Keratinocyte (primary cell): ENCODE data around the gene SMARCAL1. TPM values are rescaled to one million over a fixed set of nuclear protein-coding genes. Genes with fewer than 3 reads are reported as not detected.

Source experiments
- DNase-seq: peaks from one replicate; pipeline ENCODE4 v3.0.0-alpha.2; 2011; ENCODE audit warnings: low read depth, missing footprints, low spot score
- FAIRE-seq: peaks from 2 replicates; lab custom pipeline; 2011; peaks lifted over from hg19 to GRCh38; lab: Jason Lieb, UNC
- H2AFZ ChIP-seq: 2 replicates; pipeline ENCODE4 v1.6.0; 2012; ENCODE audit warnings: low read length, control low read depth, inconsistent platforms; ENCODE audit not compliant: control insufficient read depth
- H3K27ac ChIP-seq: 2 replicates; pipeline ENCODE4 v1.5.1; 2011; ENCODE audit warnings: low read length; ENCODE audit not compliant: control insufficient read depth, insufficient read depth
- H3K27me3 ChIP-seq: 3 replicates; pipeline ENCODE4 v1.6.0; 2011; ENCODE audit warnings: low read length; ENCODE audit not compliant: control insufficient read depth, insufficient read depth; ENCODE audit errors: extremely low read depth
- H3K36me3 ChIP-seq, 2 experiments: 2 replicates in 1 of 2; 3 replicates in 1 of 2; pipeline ENCODE4 v1.5.1; 2011; ENCODE audit warnings: low read length in 2 of 2, mild to moderate bottlenecking in 1 of 2; ENCODE audit not compliant: control insufficient read depth in 2 of 2, insufficient read depth in 2 of 2; ENCODE audit errors: extremely low read depth in 1 of 2
- H3K4me1 ChIP-seq: 3 replicates; pipeline ENCODE4 v1.5.1; 2011; ENCODE audit warnings: low read length; ENCODE audit not compliant: control insufficient read depth, insufficient read depth; ENCODE audit errors: extremely low read depth
- H3K4me2 ChIP-seq: 3 replicates; pipeline ENCODE4 v1.6.0; 2011; ENCODE audit warnings: low read depth, low read length; ENCODE audit not compliant: control insufficient read depth, insufficient read depth; ENCODE audit errors: extremely low read depth
- H3K4me3 ChIP-seq, 3 experiments: fragments of 200-600 bp in 1 of 3; sonication (generic) in 1 of 3; 2 replicates in 2 of 3; 3 replicates in 1 of 3; pipeline ENCODE4 v1.5.1; 2011 to 2016; ENCODE audit warnings: low read length in 3 of 3, mild to moderate bottlenecking in 3 of 3, control low read depth in 2 of 3, inconsistent platforms in 1 of 3, low read depth in 1 of 3, mixed read lengths in 1 of 3, mixed run types in 1 of 3, moderate library complexity in 1 of 3; ENCODE audit not compliant: control insufficient read depth in 2 of 3, insufficient read depth in 2 of 3; ENCODE audit errors: extremely low read depth in 1 of 3
- H3K79me2 ChIP-seq: 2 replicates; pipeline ENCODE4 v1.6.0; 2012; ENCODE audit warnings: low read length; ENCODE audit not compliant: control insufficient read depth, insufficient read depth
- H3K9ac ChIP-seq: 3 replicates; pipeline ENCODE4 v1.6.0; 2011; ENCODE audit warnings: low read length; ENCODE audit not compliant: control insufficient read depth, insufficient read depth; ENCODE audit errors: extremely low read depth
- H3K9me1 ChIP-seq: 3 replicates; pipeline ENCODE4 v1.6.0; 2011; ENCODE audit warnings: low read length; ENCODE audit not compliant: control insufficient read depth, insufficient read depth; ENCODE audit errors: extremely low read depth
- H3K9me3 ChIP-seq: 2 replicates; pipeline ENCODE4 v1.5.1; 2012; ENCODE audit warnings: low read depth, low read length; ENCODE audit not compliant: control insufficient read depth
- H4K20me1 ChIP-seq: 3 replicates; pipeline ENCODE4 v1.6.0; 2011; ENCODE audit warnings: low read length; ENCODE audit not compliant: control insufficient read depth, insufficient read depth; ENCODE audit errors: extremely low read depth
- CTCF ChIP-seq, 3 experiments: IDR thresholded peaks in 1 of 3; conservative IDR thresholded peaks in 1 of 3; optimal IDR thresholded peaks in 1 of 3; 2 replicates in 2 of 3; 3 replicates in 1 of 3; pipeline versions ENCODE3 to v1.5.1; 2011; ENCODE audit warnings: low read length in 3 of 3, mild to moderate bottlenecking in 3 of 3, moderate library complexity in 2 of 3, control low read depth in 1 of 3, inconsistent platforms in 1 of 3; ENCODE audit not compliant: insufficient read depth in 2 of 3; ENCODE audit errors: extremely low read depth in 1 of 3
- EZH2 ChIP-seq: IDR thresholded peaks from one replicate; pipeline ENCODE4 v1.6.1; 2012; ENCODE audit warnings: inconsistent platforms, mild to moderate bottlenecking, low read length, moderate library complexity
- dilution Hi-C: fragments of 300-500 bp; cut with MboI; formaldehyde crosslinking; loops from one replicate; pipeline ENCODE4 v1.7.0; 2020; ENCODE audit warnings: low sequenced_read_pairs; ENCODE audit not compliant: extremely low pct_ligation_motif_present
- polyA plus RNA-seq, 5 experiments: library from polyadenylated mRNA; depleted of rRNA in 3 of 5; stranded (reverse) in 3 of 5; stranded (forward) in 1 of 5; unstranded in 1 of 5; fragments of >200 nt; gene quantifications; 1 replicate in 1 of 5; 2 replicates in 3 of 5; 3 replicates in 1 of 5; pipeline versions ENCODE4 v1.2.1 to v1.2.3, GENCODE V29; 2011 to 2012; ENCODE audit warnings: missing spikeins in 2 of 5, low read depth in 1 of 5, low replicate concordance in 1 of 5

SMARCAL1 gene
- polyA plus RNA-seq, 1 donor (not counting 4 experiments of a cell fraction or from before 2014, with no cell fraction given): 26.3 TPM

GRCh38 chr2:216485237-216485636 lies 73.0 kb downstream of the SMARCAL1 start:
- Histone ChIP-seq H4K20me1 (no peaks in the 10 kb centered on the region), H3K9me3 (no peaks in the 10 kb centered on the region), H3K27me3 (no peaks in the 10 kb centered on the region), H3K4me1 (peaks cover 8% of the 10 kb centered on the region), H3K9ac (no peak overlapping the region), H3K4me2 (no peak overlapping the region), H2AFZ (no peak overlapping the region), H3K36me3 (peaks cover 2 to 14% of the 10 kb centered on the region in 2 experiments), H3K79me2 (no peaks in the 10 kb centered on the region), H3K27ac (no peak overlapping the region), H3K9me1 (no peaks in the 10 kb centered on the region), H3K4me3 (no peak overlapping the region)
- dilution Hi-C loops: no loop called here
- FAIRE-seq (no peak), DNase-seq (no peak)
- TF ChIP-seq EZH2: no peak
- TF ChIP-seq CTCF (optimal IDR thresholded peaks at IDR 0.05 in 1 of 3, IDR thresholded peaks at IDR 0.05 in 1 of 3, conservative IDR thresholded peaks at IDR 0.05 in 1 of 3; ENCODE audit: extremely low read depth in 1 of 3, insufficient read depth in 2 of 3, low read length in 3 of 3): no peak

- Histone ChIP-seq H3K27me3 (no peaks in the 10 kb centered on the region), H3K9me1 (no peaks in the 10 kb centered on the region), H3K4me3 (no peak overlapping the region), H4K20me1 (no peaks in the 10 kb centered on the region), H2AFZ (no peak overlapping the region), H3K79me2 (no peaks in the 10 kb centered on the region), H3K9ac (no peak overlapping the region), H3K4me1 (peaks cover 8% of the 10 kb centered on the region), H3K9me3 (no peaks in the 10 kb centered on the region), H3K4me2 (no peak overlapping the region), H3K27ac (no peak overlapping the region), H3K36me3 (peaks cover 2 to 9% of the 10 kb centered on the region in 2 experiments)
- dilution Hi-C loops: no loop called here
- no peak for DNase-seq
- FAIRE-seq: no peak
- TF ChIP-seq EZH2 (no peak), CTCF (optimal IDR thresholded peaks at IDR 0.05 in 1 of 3, IDR thresholded peaks at IDR 0.05 in 1 of 3, conservative IDR thresholded peaks at IDR 0.05 in 1 of 3; ENCODE audit: extremely low read depth in 1 of 3, insufficient read depth in 2 of 3, low read length in 3 of 3) (no peak)
These were observed 73.5 kb downstream of the SMARCAL1 start for GRCh38 chr2:216485745-216486144.
